ENCODE data around the gene ABCA3.

The ABCA3 gene

GRCh38 chr16:2317231-2318020, 23.1 kb downstream of the ABCA3 start:
- H3K79me2 ChIP-seq (ENCODE audit: control insufficient read depth, insufficient read depth, low read length, unreplicated experiment), result no peaks in the 10 kb centered on the region
- no peaks in the 10 kb centered on the region for H3K4me1 ChIP-seq (ENCODE audit: control insufficient read depth, insufficient read depth, low read length, unreplicated experiment)
- H3K27ac ChIP-seq (ENCODE audit: low read depth, low read length), result no peak overlapping the region
- no peaks in the 10 kb centered on the region for H3K36me3 ChIP-seq (ENCODE audit: insufficient read depth, low read length)
- H2AFZ ChIP-seq (ENCODE audit: low read length, unreplicated experiment), result no peak overlapping the region
- no peaks in the 10 kb centered on the region for H3K27me3 ChIP-seq (ENCODE audit: insufficient read depth, low read length)
- no peak overlapping the region for H3K4me3 ChIP-seq (ENCODE audit: low read depth, low read length)

- Histone ChIP-seq H3K4me1 (ENCODE audit: control insufficient read depth, insufficient read depth, low read length, unreplicated experiment) (no peaks in the 10 kb centered on the region), H3K27ac (ENCODE audit: low read depth, low read length) (no peak overlapping the region), H3K79me2 (ENCODE audit: control insufficient read depth, insufficient read depth, low read length, unreplicated experiment) (no peaks in the 10 kb centered on the region), H3K36me3 (ENCODE audit: insufficient read depth, low read length) (no peaks in the 10 kb centered on the region), H2AFZ (ENCODE audit: low read length, unreplicated experiment) (no peak overlapping the region), H3K4me3 (ENCODE audit: low read depth, low read length) (no peak overlapping the region), H3K27me3 (ENCODE audit: insufficient read depth, low read length) (no peaks in the 10 kb centered on the region)
Measured at GRCh38 chr16:2308089-2308962, 32.2 kb downstream of the ABCA3 start.

GRCh38 chr16:2299915-2300192, 40.7 kb downstream of the ABCA3 start:
- no peaks in the 10 kb centered on the region for H3K79me2 ChIP-seq (ENCODE audit: control insufficient read depth, insufficient read depth, low read length, unreplicated experiment)
- no peak overlapping the region for H3K27ac ChIP-seq (ENCODE audit: low read depth, low read length)
- no peaks in the 10 kb centered on the region for H3K27me3 ChIP-seq (ENCODE audit: insufficient read depth, low read length)
- H3K4me3 ChIP-seq (ENCODE audit: low read depth, low read length), result no peak overlapping the region
- H2AFZ ChIP-seq (ENCODE audit: low read length, unreplicated experiment), result no peak overlapping the region
- H3K4me1 ChIP-seq (ENCODE audit: control insufficient read depth, insufficient read depth, low read length, unreplicated experiment), result no peaks in the 10 kb centered on the region
- H3K36me3 ChIP-seq (ENCODE audit: insufficient read depth, low read length), result no peaks in the 10 kb centered on the region

GRCh38 chr16:2299121-2299914, 41.2 kb downstream of the ABCA3 start:
- H3K4me3 ChIP-seq (ENCODE audit: low read depth, low read length), result no peak overlapping the region
- no peak overlapping the region for H2AFZ ChIP-seq (ENCODE audit: low read length, unreplicated experiment)
- H3K4me1 ChIP-seq (ENCODE audit: control insufficient read depth, insufficient read depth, low read length, unreplicated experiment), result no peaks in the 10 kb centered on the region

GRCh38 chr16:2298621-2299020, 41.9 kb downstream of the ABCA3 start:
- Histone ChIP-seq H3K27ac (ENCODE audit: low read depth, low read length) (no peak overlapping the region), H3K27me3 (ENCODE audit: insufficient read depth, low read length) (no peaks in the 10 kb centered on the region), H3K36me3 (ENCODE audit: insufficient read depth, low read length) (no peaks in the 10 kb centered on the region), H3K79me2 (ENCODE audit: control insufficient read depth, insufficient read depth, low read length, unreplicated experiment) (no peaks in the 10 kb centered on the region), H3K4me1 (ENCODE audit: control insufficient read depth, insufficient read depth, low read length, unreplicated experiment) (no peaks in the 10 kb centered on the region), H3K4me3 (ENCODE audit: low read depth, low read length) (no peak overlapping the region), H2AFZ (ENCODE audit: low read length, unreplicated experiment) (no peak overlapping the region)

More at GRCh38 chr16:2299121-2299914, 41.2 kb downstream of the ABCA3 start:
- H3K79me2 ChIP-seq (ENCODE audit: control insufficient read depth, insufficient read depth, low read length, unreplicated experiment), result no peaks in the 10 kb centered on the region
- H3K27ac ChIP-seq (ENCODE audit: low read depth, low read length), result no peak overlapping the region
- H3K36me3 ChIP-seq (ENCODE audit: insufficient read depth, low read length), result no peaks in the 10 kb centered on the region
- no peaks in the 10 kb centered on the region for H3K27me3 ChIP-seq (ENCODE audit: insufficient read depth, low read length)

- H3K4me1 ChIP-seq (ENCODE audit: control insufficient read depth, insufficient read depth, low read length, unreplicated experiment), result no peaks in the 10 kb centered on the region
- no peak overlapping the region for H3K4me3 ChIP-seq (ENCODE audit: low read depth, low read length)
- H3K79me2 ChIP-seq (ENCODE audit: control insufficient read depth, insufficient read depth, low read length, unreplicated experiment), result no peaks in the 10 kb centered on the region
- no peak overlapping the region for H2AFZ ChIP-seq (ENCODE audit: low read length, unreplicated experiment)
- no peaks in the 10 kb centered on the region for H3K36me3 ChIP-seq (ENCODE audit: insufficient read depth, low read length)
- no peak overlapping the region for H3K27ac ChIP-seq (ENCODE audit: low read depth, low read length)
- no peaks in the 10 kb centered on the region for H3K27me3 ChIP-seq (ENCODE audit: insufficient read depth, low read length)
Measured at GRCh38 chr16:2297506-2297860, 43.0 kb downstream of the ABCA3 start.

GRCh38 chr16:2296661-2297505, 43.6 kb downstream of the ABCA3 start:
- Histone ChIP-seq H3K4me3 (ENCODE audit: low read depth, low read length) (no peak overlapping the region), H3K79me2 (ENCODE audit: control insufficient read depth, insufficient read depth, low read length, unreplicated experiment) (no peaks in the 10 kb centered on the region), H3K27ac (ENCODE audit: low read depth, low read length) (no peak overlapping the region), H2AFZ (ENCODE audit: low read length, unreplicated experiment) (no peak overlapping the region), H3K36me3 (ENCODE audit: insufficient read depth, low read length) (no peaks in the 10 kb centered on the region), H3K27me3 (ENCODE audit: insufficient read depth, low read length) (no peaks in the 10 kb centered on the region), H3K4me1 (ENCODE audit: control insufficient read depth, insufficient read depth, low read length, unreplicated experiment) (no peaks in the 10 kb centered on the region)

- H3K4me3 ChIP-seq (ENCODE audit: low read depth, low read length), result no peak overlapping the region
- H3K36me3 ChIP-seq (ENCODE audit: insufficient read depth, low read length), result no peaks in the 10 kb centered on the region
- no peak overlapping the region for H2AFZ ChIP-seq (ENCODE audit: low read length, unreplicated experiment)
- no peaks in the 10 kb centered on the region for H3K4me1 ChIP-seq (ENCODE audit: control insufficient read depth, insufficient read depth, low read length, unreplicated experiment)
- no peak overlapping the region for H3K27ac ChIP-seq (ENCODE audit: low read depth, low read length)
- H3K79me2 ChIP-seq (ENCODE audit: control insufficient read depth, insufficient read depth, low read length, unreplicated experiment), result no peaks in the 10 kb centered on the region
- H3K27me3 ChIP-seq (ENCODE audit: insufficient read depth, low read length), result no peaks in the 10 kb centered on the region
Measured at GRCh38 chr16:2295056-2295798, 45.3 kb downstream of the ABCA3 start.

GRCh38 chr16:2292221-2292620, 48.3 kb downstream of the ABCA3 start:
- Histone ChIP-seq H3K27me3 (ENCODE audit: insufficient read depth, low read length) (no peaks in the 10 kb centered on the region), H3K4me1 (ENCODE audit: control insufficient read depth, insufficient read depth, low read length, unreplicated experiment) (no peaks in the 10 kb centered on the region), H3K36me3 (ENCODE audit: insufficient read depth, low read length) (no peaks in the 10 kb centered on the region), H3K4me3 (ENCODE audit: low read depth, low read length) (no peak overlapping the region), H3K79me2 (ENCODE audit: control insufficient read depth, insufficient read depth, low read length, unreplicated experiment) (no peaks in the 10 kb centered on the region), H2AFZ (ENCODE audit: low read length, unreplicated experiment) (no peak overlapping the region), H3K27ac (ENCODE audit: low read depth, low read length) (no peak overlapping the region)
